NK-92 (cell line): Measurements from ENCODE around the gene RAB5IF.

Experiments used
- DNase-seq: peaks from one replicate; lab custom pipeline; 2025; ENCODE audit not compliant: unreplicated experiment; lab: John Stamatoyannopoulos, UW

The RAB5IF gene

GRCh38 chr20:36658300-36658699 is 52.7 kb downstream of the RAB5IF start:
- DNase-seq: no peak
